Mucosa of descending colon (tissue), 3 donors: ENCODE data around the gene DNAJB2. TPM values are rescaled to one million over a fixed set of nuclear protein-coding genes. Genes with fewer than 3 reads are reported as not detected.
A peak's percentile ranks its signal among the peaks of the same experiment; 100 is the strongest.

Experiments used
- ATAC-seq: fragments of 200-7000 bp; cut with Tn5 transposase; one replicate; pipeline ENCODE4 v1.9.1; 2020; ENCODE audit warnings: mild to moderate bottlenecking, moderate library complexity
- DNase-seq, 3 donors: peaks; one replicate each; pipeline ENCODE4 v3.0.0-alpha.2; 2020
- H3K36me3 ChIP-seq: fragments of 200-600 bp; one replicate; pipeline ENCODE4 v1.8.0; 2021; ENCODE audit warnings: low read depth, mild to moderate bottlenecking
- H3K4me1 ChIP-seq: fragments of 200-600 bp; one replicate; pipeline ENCODE4 v1.8.0; 2021; ENCODE audit warnings: low read depth, mild to moderate bottlenecking
- H3K4me3 ChIP-seq: fragments of 200-600 bp; one replicate; pipeline ENCODE4 v1.8.0; 2021; ENCODE audit warnings: mild to moderate bottlenecking
- H3K9me3 ChIP-seq: fragments of 200-600 bp; one replicate; pipeline ENCODE4 v1.8.0; 2021; ENCODE audit warnings: mild to moderate bottlenecking
- CTCF ChIP-seq: fragments of 200-600 bp; IDR thresholded peaks from one replicate; pipeline ENCODE4 v1.8.0; 2022; ENCODE audit warnings: antibody characterized with exemption, mild to moderate bottlenecking
- intact Hi-C, 2 donors: fragments of 100-400 bp; cut with DNase I in 1 of 2; cut with micrococcal nuclease in 1 of 2; formaldehyde crosslinking; loops; one replicate each; pipeline versions ENCODE4 v1.11.0 to v1.11.1; 2022; cut with DNase I, micrococcal nuclease
- total RNA-seq, 3 donors: library from RNA; stranded (reverse); fragmentation: NEBNext Ultra II Directional in 2 of 3; extraction: Animal tissue kit (Norgen Biotek cat#: 25700) in 2 of 3; gene quantifications; one replicate each; pipeline versions ENCODE4 v1.2.1 to v1.2.4, GENCODE V29; 2021 to 2023
- donor health status: DM: no; HTN: no; CAD: no; lungs with moderate emphysema.
- donor health status: DM: no; HTN: no; CAD: no.
- donor health status: DM: no; HTN: yes; CAD: no.

The DNAJB2 gene
- total RNA-seq, 3 donors from 2014 or later = 61.0 to 71.0 (median 68.7) TPM

- intact Hi-C loops = no loop called here
- no peak for ATAC-seq
- DNase-seq = no peak
- Histone ChIP-seq H3K4me3 (no peak overlapping the region), H3K9me3 (no peaks in the 10 kb centered on the region), H3K4me1 (peaks cover 12% of the 10 kb centered on the region), H3K36me3 (no peaks in the 10 kb centered on the region)
- TF ChIP-seq CTCF = no peak
Measured at GRCh38 chr2:219296631-219297391, 17.6 kb downstream of the DNAJB2 start.

- TF ChIP-seq CTCF = no peak
- H3K4me3 ChIP-seq = no peak overlapping the region
- no peak for DNase-seq
- intact Hi-C loops = no loop called here
- peaks cover 12% of the 10 kb centered on the region for H3K4me1 ChIP-seq
- H3K36me3 ChIP-seq = no peaks in the 10 kb centered on the region
- no peak for ATAC-seq
- H3K9me3 ChIP-seq = no peaks in the 10 kb centered on the region
Measured at GRCh38 chr2:219297766-219298456, 18.7 kb downstream of the DNAJB2 start.

- peak; percentile 87 to 97 (median 95) for DNase-seq
- peak; percentile 99 for TF ChIP-seq CTCF
- H3K9me3 ChIP-seq = no peaks in the 10 kb centered on the region
- peak; percentile 78 for ATAC-seq
- H3K36me3 ChIP-seq = no peaks in the 10 kb centered on the region
- intact Hi-C loops = no loop called here
- H3K4me1 ChIP-seq = peaks cover 12% of the 10 kb centered on the region
- no peak overlapping the region for H3K4me3 ChIP-seq
Measured at GRCh38 chr2:219298759-219299371, 19.7 kb downstream of the DNAJB2 start.

- no peaks in the 10 kb centered on the region for H3K36me3 ChIP-seq
- H3K4me1 ChIP-seq = peaks cover 9% of the 10 kb centered on the region
- ATAC-seq (no peak), DNase-seq (no peak)
- intact Hi-C loops = no loop called here
- no peak overlapping the region for H3K4me3 ChIP-seq
- H3K9me3 ChIP-seq = no peaks in the 10 kb centered on the region
- TF ChIP-seq CTCF = no peak
Measured at GRCh38 chr2:219299372-219299760, 20.2 kb downstream of the DNAJB2 start.

GRCh38 chr2:219300022-219300421, 20.9 kb downstream of the DNAJB2 start:
- intact Hi-C loops = loop anchor here in 1 of 2 donors (10.0 kb wide), 1 partner anchor 135 kb away; the partner anchor contains the start of gene NHEJ1
- ATAC-seq (no peak), DNase-seq (no peak)

More at GRCh38 chr2:219300022-219300421, 20.9 kb downstream of the DNAJB2 start:
- Histone ChIP-seq H3K4me3 (no peak overlapping the region), H3K4me1 (peaks cover 8% of the 10 kb centered on the region), H3K9me3 (no peaks in the 10 kb centered on the region), H3K36me3 (no peaks in the 10 kb centered on the region)
- no peak for TF ChIP-seq CTCF
